HG03520 (cell line): ENCODE measurements around the gene FAM131B.

Experiments used
- ATAC-seq: cut with Tn5 transposase; IDR thresholded peaks from one replicate; pipeline ENCODE4 v1.9.1; 2021; ENCODE audit warnings: mild to moderate bottlenecking, moderate library complexity; ENCODE audit not compliant: unreplicated experiment

The FAM131B gene

DNA sequence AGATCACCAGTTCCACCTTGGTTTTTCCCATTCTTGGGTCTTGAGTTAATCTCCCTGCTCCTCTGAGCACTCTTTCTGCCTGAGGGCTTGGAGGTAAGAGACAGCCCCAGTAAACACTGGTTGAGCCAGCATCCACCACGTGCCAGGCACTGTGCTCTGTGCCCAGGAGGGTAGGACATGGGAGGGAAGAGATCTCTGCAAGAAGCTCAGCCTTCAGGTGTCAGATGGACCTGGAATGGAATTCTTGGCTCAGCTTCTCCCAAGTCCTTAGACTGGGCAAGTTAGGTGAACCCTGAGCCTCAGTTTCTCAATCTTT, 21.1 kb upstream of the FAM131B start:
- no peak for ATAC-seq

DNA sequence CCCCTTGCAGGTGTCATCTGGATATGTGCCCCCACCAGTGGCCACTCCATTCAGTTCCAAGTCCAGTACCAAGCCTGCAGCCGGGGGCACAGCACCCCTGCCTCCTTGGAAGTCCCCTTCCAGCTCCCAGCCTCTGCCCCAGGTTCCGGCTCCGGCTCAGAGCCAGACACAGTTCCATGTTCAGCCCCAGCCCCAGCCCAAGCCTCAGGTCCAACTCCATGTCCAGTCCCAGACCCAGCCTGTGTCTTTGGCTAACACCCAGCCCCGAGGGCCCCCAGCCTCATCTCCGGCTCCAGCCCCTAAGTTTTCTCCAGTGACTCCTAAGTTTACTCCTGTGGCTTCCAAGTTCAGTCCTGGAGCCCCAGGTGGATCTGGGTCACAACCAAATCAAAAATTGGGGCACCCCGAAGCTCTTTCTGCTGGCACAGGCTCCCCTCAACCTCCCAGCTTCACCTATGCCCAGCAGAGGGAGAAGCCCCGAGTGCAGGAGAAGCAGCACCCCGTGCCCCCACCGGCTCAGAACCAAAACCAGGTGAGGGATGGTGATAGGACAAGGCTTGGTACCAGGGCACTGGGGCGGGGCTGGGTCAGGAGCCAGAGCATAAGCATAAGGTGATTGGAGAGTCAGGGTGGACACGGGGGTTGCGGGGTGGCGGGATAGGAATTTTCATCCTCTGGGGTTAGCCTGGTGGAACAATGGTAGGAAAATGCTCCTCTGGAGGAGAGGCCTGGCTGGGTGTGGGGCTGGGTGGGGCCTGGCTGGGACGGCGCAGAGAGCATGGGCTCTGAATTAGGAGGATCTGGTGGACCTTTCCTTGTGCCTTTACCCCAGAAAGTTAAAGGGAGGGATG, 20.5 kb upstream of the FAM131B start:
- no peak for ATAC-seq

DNA sequence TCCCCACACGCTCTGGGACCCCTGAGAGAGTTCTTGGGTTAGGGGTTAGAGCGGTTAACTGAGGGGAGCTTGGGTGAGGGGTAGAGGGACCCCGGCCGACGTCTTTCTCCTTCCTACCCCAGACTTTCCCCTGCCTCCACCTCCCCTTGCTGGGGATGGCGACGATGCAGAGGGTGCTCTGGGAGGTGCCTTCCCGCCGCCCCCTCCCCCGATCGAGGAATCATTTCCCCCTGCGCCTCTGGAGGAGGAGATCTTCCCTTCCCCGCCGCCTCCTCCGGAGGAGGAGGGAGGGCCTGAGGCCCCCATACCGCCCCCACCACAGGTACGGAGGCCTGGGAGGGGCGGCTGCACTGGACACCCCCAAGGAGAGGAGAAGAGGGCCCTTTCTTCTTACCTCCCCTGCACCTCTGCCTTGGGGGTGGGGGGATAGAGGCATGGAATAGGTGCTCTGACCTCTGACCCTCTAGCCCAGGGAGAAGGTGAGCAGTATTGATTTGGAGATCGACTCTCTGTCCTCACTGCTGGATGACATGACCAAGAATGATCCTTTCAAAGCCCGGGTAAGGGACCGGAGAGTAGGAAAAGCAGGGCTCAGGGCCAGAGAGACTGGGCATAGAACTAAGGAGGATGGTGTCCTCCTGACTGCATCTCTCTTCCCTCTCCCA, 19.7 kb upstream of the FAM131B start:
- no peak for ATAC-seq

DNA sequence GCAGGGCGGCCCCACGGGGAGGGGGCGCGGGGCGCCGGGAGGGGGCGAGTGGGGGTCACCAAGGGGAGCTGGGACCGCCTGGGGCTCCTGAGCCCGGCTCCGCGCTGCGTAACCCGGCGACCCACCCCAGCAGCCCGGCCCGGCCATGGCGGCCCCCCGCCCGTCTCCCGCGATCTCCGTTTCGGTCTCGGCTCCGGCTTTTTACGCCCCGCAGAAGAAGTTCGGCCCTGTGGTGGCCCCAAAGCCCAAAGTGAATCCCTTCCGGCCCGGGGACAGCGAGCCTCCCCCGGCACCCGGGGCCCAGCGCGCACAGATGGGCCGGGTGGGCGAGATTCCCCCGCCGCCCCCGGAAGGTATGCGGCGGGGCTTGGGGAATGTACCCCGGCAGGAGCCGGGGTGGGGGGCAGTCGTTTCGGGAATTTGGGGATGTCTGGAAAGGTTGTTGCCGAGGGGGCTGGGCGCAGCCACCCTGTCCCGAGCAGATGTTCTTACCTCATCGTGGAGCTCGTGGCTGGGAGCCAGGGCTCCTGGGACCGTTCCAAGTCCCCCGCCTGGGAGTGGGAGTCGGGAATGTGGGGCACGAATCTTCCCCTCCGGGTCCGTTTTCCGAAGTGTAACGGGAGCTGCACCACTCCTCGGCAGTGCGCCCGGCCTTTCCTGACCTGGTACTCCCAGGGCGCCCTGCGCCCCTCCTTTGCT, 19.1 kb upstream of the FAM131B start:
- ATAC-seq = peak; percentile 3

DNA sequence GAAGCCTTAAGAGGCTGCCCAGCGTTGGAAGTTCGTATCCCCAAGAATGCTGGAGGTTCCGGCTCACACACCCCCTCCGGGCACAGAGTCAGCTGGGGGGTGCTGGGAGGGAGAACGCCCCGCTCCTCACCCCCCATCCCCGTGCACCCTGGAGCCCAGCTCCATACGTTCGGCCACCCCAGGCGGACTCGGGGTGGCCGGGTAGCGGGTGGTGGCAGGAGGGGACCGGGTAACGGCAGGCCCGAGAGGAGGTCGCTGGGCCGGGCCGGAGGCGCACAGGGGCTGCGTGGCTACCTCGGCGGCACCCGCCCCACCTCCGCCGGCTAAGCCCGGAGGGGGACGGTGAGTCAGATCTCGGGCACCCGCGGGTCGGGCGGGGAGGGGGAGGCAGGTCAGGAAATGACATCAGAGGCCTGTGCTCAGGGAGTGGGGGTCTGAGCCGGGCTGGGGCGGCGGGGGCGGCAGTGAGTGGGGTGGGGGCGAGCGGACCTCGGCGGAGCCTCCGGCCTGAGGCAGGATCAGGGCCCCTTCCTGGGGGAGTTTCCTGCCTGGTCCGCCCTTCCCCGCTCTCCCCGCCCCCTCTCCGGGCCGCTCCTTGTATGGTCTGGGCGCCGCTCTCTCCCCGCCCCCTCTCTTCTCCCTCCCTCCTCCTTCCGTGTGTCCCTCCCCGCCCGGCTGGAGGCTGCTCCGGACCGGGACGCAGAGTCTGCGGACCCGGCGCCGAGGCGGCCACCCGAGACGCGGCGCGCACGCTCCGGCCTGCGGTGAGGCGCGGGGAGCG, 18.3 kb upstream of the FAM131B start, which contains the start of gene ZYX:
ZYX (plus strand) TSS at position 700 of the 781 bp plus-strand sequence. CDS start 227 bp downstream, outside the sequence.
- ATAC-seq = peak; percentile 72

DNA sequence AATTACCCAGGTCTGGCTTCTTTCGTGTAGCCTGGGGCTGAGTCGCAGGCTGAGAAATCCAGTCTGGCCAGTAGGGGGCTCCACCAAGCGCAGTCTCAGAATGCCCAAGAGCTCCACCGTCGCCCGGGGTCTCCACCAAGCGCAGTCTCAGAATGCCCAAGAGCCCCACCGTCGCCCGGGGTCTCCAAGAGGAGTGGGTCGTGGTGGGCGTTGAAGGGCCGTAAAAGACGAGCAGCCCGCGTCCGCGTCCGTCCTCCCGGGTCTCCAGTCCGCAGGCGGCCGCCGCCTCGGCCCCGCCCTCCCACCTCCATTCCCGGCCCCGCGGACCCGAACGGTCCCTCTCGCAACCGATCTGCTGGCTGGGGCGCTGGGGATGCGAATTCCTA, 17.7 kb upstream of the FAM131B start:
- peak; percentile 54 for ATAC-seq

DNA sequence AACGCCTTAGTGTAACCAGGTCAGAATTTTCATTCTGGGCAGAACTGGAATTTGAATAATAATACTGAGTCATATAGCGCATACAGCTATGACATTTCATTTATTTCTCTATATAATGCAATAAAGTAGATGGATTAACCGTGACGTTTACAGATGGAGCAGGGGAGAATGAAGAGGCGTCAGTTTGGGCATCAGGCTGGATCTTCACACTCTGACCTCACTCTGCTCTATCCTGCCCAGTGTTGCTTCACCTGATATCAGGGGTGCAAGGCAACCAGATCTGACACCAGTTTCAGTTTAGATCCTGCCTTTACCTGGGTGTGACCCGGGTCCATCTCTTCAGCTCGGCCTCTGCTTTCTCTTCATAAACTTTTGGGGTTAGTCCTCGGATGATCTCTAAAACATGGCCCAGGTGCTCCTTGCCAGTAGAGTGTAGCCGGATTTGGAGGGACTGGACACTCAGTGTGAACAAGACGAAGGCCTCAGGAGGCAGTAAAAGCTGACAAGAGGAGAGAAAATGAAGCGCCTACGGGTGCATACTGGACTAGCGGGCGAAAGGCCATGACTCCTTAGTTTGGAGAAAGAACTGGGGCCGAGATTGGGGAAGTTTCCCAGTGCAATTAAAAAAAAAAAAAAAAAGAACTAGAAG, 17.2 kb upstream of the FAM131B start:
- ATAC-seq = peak; percentile 11

DNA sequence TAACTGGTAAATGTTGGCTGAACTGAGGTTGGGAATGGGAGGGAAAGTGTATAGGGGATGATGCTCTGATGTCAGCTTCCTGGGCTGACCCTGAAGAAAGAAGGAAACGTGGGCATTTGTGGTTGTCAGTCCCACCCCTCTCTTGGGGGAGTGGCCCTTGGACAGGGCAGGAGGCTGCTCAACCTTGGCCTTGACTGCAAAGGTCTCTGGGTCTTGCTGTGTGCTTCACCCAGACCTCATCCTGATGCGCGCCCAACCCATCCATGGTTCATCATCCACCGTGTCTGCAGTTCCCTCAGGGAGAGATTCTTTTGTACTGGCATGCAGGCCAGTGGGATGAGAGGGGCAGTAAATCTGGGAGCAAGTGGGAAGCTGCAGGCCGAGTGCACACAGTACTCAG, 13.9 kb upstream of the FAM131B start:
- no peak for ATAC-seq

DNA sequence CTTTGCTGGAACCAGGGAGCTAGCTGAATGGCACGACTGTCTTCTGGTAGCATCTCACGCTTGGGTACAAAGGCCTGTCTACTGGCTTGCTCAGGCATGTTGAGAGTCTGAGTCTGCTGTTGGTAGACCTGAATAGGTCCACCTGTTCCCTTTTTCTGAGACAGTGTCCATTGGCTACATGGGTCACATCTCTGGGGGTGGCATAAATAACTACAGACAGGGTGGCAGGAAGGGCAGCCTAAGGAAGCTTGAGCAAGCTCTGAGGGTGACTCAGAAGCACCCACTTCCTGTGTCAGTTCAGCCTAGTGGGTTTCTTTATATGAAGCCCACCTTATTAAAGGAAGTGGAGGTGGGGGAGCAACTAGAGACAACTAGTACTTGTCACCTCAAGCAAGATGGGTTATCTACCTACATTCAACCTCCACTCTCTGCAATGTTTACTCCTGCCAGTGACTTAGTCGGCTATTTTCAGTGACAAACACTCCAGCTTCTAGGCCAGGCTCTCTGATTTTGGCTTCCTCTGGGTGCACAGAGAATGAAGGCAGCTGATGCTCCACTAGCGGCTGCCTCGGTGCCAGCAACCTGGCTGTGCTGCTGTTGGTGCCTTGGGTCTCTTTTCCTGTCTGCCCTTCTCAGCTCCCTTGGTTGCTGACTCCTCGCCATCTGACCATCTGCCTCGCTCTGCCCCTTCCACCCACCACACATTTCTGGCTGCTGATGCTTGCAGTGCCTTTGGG, 13.0 kb upstream of the FAM131B start:
- no peak for ATAC-seq

DNA sequence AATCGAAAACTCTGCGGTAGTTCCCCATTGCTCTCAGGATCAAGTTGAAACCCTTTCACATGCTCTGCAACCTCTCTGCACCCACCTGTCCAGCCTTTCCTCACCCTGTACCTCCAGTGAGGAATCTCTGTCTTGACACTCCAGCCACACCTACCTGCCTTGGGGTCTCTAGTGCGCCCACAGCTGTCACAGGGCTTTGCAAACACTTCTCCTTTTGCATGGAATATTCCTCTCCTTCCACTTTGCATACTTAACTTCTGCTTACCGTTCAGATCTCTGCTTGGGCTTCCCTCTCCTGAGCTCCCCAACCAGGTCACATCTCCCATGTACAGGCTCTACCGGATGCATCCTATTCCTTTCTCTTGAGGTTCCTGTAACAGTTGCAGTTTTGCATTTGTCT, 12.0 kb upstream of the FAM131B start:
- ATAC-seq = no peak

DNA sequence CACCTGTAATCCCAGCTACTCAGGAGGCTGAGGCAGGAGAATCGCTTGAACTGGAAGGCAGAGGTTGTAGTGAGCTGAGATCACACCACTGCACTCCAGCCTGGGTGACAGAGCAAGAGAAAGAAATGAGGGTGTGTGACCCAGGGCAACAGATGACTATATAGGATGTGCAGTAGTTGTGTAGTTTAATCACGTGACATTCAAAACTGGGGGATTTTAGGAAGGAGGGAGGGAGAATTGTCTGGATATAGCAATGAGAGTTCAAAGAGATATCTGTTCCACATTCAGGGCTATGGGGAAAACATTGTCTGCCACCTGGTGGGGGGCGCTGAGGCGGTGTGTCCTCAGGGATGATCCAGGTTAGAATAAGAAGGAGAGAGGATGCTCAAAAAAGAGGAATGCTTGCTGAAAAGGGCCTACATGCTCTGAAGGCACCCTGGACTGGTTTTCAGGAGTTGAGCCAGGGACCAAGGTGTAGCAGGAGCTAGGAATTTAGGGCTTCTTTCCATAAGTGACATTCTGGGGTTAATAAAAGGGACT, 10.8 kb upstream of the FAM131B start:
- no peak for ATAC-seq

DNA sequence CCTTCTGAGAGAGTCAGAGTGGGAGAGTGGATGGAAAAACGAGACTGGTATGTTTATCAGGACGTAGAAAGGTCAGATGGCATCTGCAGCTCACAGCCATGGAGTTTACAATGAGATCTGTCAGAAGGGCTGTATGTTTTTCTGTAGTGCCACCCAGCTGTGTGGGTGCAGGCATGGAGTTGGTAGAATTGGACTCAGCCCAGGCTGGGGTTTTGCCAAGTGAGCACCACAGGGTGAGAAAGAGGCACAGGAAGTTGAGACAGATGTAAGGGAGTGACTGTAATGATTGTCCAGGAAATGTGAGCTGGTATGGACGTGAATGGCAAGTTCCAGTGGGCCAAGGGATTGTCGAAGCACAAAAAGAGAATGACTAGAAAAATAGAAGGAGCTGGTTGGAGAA, 9.6 kb upstream of the FAM131B start:
- ATAC-seq = no peak

DNA sequence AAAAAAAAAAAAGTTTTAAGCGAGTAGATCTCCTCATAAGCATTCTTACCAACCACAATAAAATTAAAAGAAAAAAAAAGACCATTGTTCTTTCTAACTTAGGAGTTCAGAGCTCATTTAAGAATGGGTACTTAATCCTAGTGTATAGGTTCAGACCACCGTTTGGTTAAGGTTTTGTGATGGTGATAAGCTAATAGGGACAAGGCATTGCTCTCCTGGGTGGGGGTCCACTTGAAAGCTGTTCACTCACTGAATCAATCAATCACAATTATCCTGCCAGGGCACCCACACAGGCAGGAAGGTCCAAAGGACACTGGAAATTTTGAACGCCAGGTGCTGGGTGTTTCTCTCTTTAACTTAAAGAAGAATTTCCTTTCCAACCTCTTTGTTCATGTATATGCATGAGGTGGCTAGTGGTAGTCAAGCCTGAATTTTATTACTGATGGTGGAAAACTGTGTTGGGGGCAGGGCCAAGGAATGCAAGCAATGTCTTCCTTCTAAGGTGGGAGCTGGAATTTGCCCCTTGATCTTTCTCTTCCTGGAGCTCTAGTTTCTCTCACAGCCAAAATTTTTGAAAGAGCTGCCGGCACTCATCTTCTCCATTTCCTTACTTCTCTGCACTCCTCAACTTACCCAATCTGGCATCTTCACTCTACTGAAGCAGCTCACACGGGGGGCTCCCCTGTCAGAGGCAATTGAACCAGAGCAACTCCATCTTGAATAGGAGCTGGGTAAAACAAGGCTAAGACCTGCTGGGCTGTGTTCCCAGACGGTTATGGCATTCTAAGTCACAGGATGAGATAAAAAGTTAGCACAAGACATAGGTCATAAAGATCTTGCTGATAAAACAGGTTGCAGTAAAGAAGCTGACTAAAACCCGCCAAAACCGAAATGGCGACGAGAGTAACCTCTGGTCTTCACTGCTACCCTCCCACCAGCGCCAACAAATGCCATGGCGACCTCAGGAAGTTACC, 7.5 kb upstream of the FAM131B start:
- ATAC-seq = no peak

DNA sequence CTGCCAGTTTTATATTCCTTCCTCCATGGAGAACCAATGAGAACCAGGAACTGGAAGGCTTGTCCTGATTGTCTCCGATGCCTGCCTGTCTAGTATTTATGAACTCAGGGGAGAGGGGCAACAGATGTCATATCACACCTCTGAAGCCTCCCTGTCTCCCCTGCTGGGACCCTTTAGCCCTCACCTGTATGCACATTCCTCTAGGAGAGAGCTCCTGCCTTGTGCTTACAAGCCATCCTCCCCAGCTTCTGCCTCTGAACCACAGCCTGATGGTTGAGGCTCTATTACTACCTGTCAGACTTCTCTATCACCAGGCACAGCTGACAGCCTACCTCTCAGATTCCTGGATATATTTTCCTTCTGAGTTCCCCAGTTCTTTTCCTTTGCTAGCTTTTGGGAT, 5.9 kb upstream of the FAM131B start:
- ATAC-seq = no peak

DNA sequence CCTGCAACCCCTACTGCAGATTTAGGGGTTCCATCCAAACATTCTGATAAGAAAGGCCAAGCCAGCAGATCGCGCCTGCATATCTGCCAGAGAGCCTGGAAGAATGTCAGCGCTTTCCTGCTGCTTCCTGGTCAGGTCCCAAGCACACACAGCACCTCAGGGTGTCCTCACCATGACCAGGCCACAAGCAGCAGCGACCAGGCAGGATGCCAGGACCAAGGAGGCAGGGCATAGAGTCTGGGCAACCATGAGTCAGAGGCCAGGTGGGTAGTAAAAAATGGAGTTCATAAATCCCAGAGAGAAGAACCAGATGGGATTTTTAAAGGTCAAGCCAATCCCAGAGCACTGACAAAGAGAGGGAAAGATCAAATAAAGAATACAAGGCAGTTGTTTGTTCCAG, 5.5 kb upstream of the FAM131B start:
- ATAC-seq = no peak

DNA sequence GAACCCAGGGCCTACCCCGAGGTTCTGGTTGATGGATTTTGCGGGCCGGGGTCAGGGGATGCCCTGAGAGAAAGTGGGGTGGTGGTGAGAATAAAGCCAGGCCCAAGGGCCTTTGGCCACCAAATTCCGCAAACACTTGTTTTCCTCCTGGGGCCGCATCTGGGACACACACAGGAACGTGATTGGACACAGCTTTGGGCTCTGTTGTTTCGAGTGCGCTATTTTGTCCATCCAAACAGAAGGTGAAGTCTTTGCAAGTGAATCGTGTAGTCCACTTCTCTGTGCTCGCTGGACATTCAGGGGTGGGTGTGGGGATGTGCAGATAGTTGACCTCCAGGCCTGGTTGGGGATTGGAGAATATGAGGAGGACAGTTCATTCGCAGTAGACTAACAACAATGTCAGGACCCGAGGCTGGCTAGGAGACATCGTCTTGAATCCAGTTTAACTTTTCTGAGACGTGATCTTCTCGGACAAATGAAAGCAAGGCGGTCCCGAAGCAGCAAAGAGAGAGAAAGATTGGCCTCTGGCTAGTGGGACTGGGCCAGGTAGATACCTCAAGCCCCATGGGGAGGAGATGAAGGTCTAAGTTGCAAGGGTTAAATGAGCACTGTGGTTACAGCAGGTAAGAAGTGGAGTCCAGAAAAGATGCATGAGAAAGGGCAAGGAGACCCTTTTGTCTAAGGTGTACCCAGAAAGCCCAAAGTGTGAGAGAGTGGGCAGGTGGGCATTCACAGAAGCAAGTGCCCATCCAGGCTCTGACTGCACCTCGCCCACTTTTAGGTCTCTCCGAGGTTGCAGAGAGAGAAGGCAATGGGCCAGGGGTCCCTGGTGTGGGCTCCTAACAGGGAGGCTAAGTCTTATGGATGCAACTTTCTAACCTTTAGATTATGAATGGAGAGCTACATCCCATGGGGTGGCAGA, 764 bp upstream of the FAM131B start:
- no peak for ATAC-seq

DNA sequence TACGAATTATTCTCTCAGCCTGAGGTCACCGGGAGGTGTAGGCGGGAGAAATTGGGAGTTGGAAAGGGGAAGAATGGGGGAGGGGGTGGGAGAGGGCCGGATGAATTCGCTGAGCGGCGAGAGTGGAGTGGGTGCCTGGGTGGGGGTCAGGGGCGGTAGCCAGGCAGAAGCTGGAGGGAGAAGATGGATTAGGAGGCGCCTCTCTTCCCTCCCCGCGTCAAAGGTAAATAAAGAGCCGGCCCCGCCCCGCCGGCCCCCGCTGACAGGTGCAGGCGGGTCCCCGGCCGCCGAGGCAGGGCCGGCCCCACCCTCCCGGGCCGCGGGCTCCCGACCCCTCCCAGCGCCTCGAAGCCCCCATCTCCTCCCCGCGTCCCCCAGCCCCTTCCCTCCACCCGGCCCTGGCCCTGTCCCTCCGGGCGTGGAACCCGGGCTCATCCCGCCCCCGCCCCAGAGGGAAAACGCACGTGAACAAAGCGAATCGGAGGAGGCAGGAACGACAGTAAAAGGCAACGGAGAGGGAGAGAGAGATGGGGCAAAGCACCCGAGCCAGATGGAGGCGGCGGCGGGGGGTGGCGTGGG, 872 bp downstream of the FAM131B start:
- ATAC-seq = no peak
